ENCODE results near the gene HPGDS.

DNA sequence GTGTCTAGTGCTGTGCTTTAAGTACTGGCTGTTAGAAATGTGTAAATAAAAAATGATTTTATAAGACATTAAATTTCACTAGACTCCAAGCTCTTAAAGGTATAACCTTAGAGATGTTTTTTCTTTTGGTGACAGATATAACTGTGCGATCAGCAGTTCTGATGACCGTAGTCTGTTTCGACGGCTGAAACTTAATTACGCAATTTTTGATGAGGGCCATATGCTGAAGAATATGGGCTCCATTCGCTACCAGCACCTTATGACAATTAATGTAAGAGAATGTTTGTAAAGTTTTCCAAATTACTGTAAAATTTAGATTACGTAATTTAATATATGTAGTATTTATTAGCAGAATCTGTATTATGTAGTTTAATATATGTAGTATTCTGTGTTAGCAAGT is 66.4 kb downstream of the HPGDS start:
- TF ChIP-seq, protein P1, sequence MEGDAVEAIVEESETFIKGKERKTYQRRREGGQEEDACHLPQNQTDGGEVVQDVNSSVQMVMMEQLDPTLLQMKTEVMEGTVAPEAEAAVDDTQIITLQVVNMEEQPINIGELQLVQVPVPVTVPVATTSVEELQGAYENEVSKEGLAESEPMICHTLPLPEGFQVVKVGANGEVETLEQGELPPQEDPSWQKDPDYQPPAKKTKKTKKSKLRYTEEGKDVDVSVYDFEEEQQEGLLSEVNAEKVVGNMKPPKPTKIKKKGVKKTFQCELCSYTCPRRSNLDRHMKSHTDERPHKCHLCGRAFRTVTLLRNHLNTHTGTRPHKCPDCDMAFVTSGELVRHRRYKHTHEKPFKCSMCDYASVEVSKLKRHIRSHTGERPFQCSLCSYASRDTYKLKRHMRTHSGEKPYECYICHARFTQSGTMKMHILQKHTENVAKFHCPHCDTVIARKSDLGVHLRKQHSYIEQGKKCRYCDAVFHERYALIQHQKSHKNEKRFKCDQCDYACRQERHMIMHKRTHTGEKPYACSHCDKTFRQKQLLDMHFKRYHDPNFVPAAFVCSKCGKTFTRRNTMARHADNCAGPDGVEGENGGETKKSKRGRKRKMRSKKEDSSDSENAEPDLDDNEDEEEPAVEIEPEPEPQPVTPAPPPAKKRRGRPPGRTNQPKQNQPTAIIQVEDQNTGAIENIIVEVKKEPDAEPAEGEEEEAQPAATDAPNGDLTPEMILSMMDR (IDR thresholded peaks at IDR 0.05; ENCODE audit: poor library complexity) = no peak
- no peak for TF ChIP-seq EZH2 (IDR thresholded peaks at IDR 0.05; ENCODE audit: borderline replicate concordance)
- TF ChIP-seq EZH2phosphoT487 (IDR thresholded peaks at IDR 0.05; ENCODE audit: low read depth, severe bottlenecking, unreplicated experiment) = no peak
